Measurements from ENCODE around the gene C19orf44.
"Not testable (repeated sequence)": the region's sequence is repeated elsewhere in the genome, so short reads cannot be mapped to it uniquely, and the experiment has no call there.

The C19orf44 gene

DNA sequence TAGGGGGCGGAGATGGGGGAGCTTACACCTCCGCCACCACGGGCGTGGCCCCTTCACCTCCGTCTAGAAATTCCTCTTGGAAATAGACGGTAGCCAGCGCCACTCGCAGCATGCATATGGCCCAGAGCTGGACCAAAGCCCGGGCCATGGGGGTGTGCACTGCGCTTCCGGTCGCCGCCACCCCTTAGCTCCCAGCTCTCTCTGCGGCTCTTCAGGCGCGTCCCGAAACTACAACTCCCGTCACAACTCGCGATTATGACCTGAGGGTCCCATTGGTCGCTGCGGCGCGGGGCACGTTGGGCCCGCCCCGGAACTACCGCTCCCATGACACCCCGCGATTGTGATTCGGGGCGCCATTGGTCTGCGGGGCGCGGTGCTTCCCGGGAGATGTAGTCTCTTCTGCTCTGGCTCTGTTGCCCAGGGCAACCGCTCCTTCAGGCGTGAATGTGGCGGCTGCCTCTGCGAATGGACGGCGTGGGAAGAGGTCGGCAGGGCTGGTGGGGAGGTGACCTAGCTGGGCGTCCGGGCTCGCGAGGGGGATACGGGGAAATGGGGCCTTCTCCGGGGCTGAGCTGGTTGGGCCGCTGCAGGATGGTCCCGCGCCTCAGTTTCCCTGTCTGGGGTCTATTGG is at the start of gene C19orf44, which contains the start of gene CALR3:
Gene C19orf44, plus strand, starts transcription at position 413 of the 631 bp plus-strand sequence. CDS start 4,399 bp downstream, outside the sequence.
Gene CALR3, minus strand, starts transcription at position 186 of the 631 bp plus-strand sequence. Its CDS starts 38 bp downstream, at position 148.
- DNase-seq = peak; percentile 99

DNA sequence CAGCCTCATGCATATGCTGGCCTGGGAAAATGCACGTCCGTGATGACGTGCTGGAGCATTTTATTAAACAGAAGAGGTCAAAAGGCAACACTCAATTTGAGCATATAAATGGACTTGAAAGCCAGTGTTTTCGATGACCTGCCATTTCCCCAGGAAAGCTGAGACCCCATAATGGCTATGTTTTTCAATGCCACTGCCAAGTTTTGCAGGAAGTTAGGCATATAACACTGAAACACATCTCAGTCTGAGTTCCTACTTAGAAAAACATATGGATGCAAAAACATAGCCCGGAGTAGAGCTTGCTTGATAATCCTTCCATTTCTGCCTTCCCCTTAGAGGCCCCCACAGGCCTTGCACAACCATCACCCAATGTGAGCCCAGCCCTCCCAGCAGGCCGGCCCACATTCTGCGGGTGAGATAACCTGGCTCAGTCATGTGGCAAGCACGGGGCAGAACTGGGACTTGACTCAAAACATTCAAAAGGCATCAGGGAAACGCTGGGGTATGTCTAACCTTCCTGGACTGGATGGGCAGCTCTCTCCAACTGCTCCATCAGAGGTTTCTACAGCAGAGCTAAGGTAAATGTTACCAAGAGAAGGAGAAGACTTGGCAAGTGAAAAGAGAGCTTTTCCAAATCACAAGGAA is 49.3 kb upstream of the C19orf44 start:
- DNase-seq = peak; percentile 77

DNA sequence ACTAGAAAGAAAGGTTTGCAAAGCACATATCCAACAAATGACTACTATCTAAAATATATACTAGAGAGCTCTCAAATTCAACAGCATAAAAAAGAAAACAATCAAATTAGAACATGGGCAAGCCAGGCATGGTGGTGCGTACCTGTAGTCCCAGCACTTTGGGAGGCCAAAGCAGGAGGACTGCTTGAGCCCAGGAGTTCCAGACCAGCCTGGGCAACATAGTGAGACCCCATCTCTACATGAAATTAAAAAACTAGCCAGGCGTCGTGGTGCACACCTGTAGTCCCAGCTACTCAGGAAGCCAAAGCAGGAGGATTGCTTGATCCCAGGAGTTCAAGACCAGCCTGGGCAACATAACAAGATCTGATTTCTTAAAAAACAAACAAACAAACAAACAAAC is 47.3 kb upstream of the C19orf44 start:
- DNase-seq = not testable (repeated sequence)

DNA sequence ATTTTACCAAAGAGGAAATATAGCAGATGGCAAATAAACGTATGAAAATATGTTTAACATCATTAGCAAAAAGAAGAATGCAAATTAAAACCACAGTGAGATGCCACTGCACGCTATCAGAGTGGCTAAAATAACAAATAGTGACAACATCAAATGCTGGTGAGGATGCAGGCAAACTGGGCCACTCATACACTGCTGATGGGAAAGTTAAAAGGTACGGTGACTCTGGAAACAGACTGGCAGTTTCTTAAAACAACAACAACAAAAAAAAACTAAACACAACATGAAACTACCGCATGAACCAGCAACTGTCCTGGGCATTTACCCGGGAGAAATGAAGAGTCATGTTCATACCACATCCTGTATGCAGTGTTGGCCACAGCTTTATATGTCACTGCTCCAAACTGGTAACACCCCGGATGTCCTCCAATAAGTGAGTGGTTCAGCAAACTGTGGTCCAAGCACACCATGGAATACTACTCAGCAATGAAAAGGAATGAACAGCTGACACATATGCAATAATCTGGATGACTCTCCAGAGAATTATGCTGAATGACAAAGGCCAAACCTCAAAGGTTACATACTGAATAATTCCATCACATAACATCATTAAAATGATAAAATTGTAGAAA is 46.7 kb upstream of the C19orf44 start:
- peak; percentile 18 for DNase-seq

DNA sequence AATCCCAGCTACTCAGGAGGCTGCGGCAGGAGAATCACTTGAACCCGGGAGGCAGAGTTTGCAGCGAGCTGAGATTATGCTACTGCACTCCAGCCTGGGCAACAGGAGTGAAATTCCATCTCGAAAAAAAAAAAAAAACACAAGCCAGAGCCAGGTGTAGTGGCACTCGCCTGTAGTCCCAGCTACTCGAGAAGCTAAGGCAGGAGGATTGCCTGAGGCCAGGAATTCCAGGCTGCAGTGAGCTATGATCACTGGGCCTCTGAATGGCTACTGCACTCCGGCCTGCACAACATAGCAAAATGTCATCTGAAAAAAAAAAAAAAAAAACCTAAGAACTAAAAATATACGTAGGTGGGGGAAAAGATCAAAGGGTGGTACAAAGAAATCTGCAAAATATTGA is 43.9 kb upstream of the C19orf44 start:
- DNase-seq = no peak

DNA sequence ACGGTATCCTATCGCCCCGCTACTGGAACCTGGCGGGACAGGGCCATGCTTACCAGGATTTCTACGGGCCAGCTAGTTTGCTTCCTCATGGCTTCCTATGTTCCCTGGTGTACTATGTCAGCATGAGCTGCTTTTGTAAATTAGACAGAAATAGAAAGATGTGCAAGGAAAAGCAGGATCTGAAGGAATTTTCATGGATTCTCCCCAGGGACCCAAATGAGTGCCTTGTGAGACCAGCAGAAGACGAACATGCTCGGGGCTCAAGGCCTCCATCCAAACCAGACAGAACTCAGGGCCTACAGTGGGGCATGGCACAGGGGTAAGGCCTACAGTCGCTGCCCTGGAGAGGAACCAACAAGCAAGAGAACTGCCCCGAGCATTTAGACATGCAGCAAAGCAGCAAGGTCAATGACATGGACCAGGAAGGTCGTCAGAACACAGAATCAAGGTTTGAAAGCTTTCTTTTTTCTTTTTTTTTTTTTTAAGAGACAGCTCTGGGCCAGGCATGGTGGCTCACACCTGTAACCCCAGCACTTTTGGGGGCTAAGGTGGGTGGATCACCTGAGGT is 41.8 kb upstream of the C19orf44 start:
- peak; percentile 15 for DNase-seq

DNA sequence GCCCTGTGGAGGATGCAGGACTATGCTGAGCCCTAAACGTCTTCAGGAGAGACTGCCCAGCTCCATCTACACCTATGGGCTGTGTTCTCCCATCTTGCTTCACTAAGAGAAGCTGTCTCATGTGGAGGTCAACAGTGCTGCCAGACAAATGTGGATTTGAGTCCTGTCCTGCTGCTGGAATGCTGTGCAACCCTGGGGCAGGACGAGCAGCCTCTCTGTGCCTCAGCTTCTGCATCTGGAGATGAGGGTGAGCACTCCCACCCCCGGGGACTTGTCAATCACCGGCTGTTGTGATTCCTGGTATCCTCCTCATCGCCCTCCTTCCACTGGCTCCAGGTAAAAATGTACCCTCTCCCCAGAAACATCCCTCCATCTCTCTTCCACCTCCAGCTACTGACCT is 40.7 kb upstream of the C19orf44 start:
- DNase-seq = no peak

DNA sequence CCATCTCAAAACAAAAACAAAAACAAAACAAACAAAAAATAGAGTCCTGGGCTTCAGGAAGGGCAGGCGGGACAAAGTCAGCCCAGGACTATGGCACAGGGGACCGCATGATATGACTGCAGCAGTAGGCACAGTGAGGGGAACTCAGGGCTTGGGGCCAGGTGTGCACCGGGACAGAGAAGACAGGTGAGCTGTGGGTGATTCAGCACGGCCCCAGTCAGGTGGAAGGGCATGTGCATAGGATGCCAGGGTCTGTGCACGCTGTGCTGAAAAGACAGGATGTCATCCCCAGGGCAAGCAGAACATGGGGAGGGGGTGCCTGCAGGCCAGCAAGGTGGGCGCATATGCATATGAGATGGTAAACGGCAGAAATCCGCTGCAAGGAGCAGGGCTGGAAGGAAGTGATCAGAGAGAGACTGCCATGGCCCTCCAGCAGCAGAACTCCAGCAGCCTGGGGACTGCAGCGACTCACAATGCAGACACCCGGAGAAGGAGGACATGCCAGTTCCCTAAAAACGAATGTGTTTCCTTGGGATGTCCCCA is 39.5 kb upstream of the C19orf44 start:
- DNase-seq = no peak

DNA sequence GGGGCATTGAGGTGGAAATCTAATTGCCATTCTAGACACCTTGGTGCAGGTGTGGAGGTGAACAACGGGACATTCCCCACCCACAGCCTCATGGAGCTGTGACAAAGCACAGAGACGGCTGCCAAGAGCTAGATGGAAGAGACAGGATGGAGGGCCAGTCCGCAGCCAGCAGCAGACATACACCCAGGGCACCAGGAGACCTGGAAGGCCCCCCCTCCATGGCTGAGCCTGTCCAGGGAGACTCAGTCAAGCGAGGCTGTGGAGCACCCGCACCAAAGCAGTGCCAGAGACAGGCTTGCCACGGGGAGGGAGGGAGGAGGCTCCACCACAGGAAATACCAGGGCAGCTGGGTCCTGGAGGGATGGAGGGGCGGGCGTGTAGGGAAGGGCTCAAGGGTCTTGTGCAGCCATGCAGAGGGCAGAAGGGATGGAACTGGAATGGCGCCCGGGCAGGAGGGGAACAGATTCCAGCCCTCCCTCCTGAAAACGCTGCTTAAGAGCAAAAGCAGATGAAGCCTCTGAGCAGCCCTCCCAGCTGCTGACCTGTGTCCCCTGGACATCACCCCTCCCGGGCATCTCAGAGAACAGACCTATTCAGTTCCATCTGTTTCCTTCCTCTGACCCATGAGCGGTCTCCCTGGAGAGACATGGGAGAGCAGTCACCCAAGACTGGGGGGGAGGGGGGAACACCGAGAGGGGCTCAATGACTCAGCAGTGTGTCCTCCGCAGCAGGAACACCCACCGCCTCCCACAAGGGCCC is 38.8 kb upstream of the C19orf44 start:
- peak; percentile 55 for DNase-seq

DNA sequence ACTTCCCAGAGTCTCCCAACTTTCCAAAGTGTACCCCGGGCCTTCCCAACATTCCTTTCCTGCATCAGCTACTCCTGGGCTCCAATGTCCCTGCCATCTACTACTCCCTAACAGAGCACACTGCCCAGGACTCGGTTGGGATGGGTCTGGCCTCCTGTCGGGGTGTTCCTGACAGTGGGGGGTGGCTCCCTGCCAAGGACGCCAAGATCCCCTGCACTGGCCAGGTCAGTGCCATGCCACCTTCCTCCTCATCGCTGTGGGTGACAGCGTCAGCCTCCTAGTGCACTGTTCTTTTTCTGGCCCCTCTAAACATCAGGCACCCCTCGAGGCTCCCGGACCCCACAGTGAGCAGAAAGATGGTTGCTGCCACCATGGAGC is 38.3 kb upstream of the C19orf44 start:
- DNase-seq = no peak

DNA sequence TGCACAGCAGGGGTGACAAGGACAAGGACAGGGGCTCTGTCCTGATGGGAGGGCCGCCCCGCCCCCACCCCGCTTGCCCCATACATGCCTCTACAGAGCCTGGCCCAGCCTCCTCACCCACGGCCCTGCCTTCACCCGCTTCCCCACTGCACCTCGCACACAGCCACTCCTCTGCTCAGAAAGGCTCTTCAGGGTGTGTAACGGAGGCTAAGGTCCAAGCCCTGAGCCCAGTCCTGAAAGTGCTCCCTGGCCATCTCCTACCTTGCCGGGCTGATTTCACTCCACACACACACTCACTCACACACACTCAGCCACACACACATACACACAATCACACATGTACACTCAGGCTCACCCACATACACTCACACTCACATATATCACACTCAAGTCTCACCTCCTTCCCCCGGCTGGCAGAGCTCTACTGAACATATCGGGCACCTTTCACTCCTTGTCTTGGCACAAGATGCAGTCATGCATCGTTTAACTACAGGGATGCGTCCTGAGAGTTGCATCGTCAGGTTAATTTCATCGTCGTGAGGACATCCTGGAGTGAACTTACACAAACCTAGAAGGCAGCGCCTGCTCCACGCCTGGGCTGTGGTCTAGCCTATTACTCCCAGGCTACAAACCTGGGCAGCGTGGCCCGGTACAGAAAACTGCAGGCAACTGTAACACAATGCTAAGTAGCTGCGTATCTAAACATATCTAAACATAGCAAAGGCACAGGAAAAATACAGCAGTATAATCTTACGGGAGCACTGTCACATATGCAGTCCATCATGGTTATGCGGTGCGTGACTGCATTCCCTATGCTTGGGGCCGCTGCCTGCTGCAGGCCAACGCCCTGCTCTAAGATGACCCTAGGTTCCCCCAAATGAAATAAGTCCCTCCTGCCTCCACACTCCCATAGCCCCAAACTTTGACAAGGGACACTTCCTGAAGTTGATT is 37.5 kb upstream of the C19orf44 start:
- DNase-seq = no peak

DNA sequence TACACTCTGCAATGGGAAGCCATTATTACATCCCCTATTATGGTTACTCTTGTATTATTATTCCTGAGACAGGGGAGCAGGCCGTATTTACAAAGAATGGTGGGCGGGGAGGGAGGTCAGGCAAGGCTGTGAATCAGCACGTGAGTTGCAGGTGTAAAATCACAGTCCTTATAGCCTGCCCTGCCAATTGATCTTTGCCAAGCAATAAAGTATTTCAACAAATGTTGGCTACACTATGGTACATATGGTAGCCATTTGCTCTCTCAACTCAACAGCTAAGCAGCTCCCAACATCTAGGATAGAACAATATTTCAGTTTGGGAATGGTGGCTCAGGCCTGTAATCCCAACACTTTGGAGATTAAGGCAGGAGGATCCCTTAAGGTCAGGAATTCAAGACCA is 36.5 kb upstream of the C19orf44 start:
- DNase-seq = no peak

DNA sequence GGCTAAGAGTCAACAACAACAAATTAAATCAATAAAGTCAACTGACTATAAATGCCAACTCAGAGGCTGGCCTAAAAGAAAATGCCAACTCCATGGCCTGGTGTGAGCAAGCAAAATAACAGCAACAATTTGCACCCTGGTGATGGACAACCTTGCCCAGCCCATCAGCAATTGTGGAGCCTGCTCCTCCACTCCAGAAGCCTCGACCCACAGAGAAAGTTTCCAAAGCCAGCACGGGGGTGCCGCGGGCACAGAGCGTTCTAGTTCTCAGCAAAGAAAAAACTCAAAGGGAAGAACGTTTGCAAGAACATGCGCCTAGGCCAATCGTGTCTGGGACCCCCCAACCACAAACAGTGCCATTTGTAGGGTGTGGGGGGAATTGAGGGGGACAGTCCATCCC is 35.7 kb upstream of the C19orf44 start:
- no peak for DNase-seq

DNA sequence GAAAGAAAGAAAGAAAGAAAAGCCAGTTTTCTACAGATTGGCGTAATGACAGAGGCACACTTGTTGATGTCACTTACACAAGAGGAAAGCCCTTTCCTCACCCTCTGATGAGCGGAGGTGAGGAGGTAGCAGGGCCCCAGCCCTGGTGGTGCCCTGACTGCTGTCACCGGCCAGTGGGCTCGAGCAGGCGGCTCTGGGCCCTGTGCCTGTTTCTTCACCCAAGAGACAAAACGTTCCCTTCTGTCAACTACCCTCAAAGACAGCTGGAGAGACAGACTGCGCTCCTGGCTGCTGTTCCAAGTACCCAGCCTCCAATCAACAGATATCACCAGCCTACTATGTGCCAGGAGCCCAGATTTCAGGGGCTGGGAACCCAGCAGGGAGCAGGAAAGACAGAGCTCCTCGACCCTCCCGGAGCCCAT is 34.6 kb upstream of the C19orf44 start:
- no peak for DNase-seq

DNA sequence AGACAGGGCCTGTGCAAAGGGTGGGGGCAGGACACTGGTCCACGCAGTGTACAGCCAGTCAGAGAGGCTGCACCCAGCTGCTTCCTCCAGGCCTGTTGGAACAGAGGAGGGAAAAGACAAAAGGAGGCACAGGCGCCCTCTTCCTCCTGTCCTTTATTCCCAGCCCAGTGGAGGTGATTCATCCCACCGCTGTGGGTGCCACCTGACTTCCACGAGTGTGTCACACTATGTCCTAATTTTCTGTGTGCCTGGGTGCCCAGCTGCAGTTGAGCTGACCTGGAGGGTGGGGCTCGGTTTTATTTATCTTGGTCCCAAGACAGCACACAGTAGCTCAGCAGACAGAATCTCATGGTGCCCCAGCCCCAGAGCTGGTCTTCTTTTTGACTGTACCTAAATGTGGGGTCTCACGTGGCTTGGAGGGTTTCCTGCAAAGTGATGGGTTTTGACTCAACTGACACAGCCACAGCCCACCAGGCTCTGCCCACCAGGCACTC is 33.4 kb upstream of the C19orf44 start:
- DNase-seq = peak; percentile 11

DNA sequence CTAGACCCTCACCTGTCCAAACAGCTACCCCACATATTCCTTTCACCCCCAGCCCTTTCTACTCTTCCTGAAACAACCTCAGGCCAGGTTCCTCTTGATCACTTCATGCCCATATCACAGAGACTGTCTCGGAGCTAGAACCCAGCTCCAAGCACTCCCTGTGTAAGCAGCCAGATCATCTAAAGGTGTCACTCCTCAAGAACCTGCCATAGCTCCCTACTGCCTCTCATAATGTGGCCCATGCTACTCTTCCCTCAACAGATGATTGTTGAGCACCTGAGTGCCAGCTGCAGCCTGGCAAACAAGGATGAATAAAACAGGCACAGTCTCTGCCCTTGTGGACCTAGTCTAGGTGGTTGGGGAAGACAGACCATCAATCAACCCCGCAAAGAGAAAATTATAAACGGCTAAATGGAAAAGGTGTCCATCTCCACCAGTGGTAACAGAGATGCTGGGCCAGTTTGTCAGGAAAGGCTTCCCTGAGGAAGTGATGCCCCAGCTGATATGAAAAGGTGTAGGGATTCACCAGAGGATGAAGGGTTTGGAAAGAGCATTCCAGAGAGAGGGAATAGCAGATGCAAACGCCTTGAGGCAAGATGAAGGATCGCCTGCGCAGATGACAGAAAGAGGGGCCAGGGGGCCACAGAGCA is 32.7 kb upstream of the C19orf44 start:
- DNase-seq = no peak

DNA sequence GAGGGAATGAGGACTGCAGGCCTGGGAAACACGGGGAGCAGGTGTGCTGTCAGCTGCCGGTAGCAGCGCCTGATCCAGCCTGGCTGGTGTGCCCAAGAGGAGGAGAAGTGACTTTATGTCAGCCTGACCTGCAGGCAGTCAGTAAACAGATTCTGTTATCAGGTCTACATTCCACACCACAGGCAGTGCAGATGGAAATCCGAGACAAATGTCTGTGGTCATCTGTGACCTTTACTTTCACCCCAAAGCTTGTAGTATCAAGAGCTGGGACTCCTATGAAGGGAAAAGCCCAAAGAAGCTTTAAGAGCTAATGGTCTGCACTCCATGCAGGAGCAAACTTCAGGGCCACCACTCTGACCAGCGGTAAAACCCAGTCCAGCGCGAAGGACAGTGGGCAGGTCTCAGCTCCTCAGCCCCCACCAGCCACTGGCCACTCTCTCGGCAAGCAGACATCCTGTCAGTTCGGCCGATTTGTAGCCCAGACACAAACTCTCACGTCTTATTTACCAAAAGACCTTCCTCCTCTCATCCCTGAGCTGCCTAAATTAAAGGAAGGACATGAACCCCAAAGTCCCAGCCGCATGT is 32.1 kb upstream of the C19orf44 start:
- DNase-seq = no peak

DNA sequence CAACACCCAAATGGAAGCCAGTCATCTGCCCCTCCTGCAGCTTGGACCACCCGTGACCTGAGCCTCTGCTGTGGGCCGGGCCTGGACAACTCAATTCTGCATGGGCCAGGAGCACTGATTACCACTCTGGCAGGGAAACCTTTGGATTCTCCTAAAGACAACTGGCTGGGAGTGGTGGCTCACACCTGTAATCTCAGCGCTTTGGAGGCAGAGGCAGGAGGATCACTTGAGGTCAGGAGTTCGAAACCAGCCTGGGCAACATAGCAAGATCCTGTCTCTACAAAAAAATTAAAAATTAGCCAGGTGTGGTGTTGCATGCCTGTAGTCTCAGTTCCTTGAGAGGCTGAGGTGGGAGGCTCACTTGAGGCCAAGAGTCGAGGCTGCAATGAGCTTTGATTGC is 31.0 kb upstream of the C19orf44 start:
- DNase-seq = no peak

DNA sequence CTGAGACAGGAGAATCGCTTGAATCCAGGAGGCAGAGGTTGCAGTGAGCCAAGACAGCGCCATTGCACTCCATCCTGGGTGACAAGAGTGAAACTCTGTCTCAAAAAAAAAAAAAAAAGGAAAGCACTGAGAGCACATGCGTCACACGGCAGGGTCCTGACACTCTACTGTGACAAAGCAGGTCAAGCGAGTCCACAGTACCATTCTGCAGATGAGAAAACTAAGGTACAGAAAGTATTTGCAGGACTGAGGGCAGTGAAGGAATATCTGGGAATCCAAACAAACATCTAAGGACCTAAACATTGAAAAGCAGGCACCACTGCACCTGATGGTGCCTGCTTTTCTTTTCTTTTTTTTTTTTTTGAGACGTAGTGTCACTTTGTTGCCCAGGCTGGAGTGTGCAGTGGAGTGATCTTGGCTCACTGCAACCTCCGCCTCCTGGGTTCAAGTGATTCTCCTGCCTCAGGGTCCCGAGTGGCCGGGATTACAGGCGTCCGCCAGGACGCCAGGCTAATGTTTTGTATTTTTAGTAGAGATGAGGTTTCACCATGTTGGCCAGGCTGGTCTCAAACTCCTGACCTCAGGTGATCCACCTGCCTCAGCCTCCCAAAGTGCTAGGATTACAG is 29.3 kb upstream of the C19orf44 start:
- not testable (repeated sequence) for DNase-seq

DNA sequence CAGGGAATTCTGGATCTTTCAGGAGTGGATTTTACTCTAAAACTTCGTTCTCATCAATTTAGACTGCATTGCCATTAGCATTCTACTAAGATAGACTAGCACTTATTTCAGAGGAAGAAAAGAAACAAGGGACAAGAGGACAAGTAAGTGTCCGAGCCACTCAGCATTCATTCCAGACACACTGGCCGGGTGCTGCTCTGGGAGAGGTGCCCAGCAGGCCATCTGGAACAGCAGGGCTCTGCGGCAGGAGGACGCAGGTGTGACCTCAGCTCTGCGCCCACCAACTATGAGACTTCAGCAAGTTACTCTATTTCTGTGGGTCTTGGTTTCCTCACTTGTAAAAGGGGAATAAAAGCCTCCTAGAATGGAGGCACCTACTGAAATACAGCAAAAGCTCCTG is 28.6 kb upstream of the C19orf44 start:
- no peak for DNase-seq

Measured in fibroblast of skin of right biceps (primary cell).